Measurements from ENCODE around the gene TIMELESS. TPM values are rescaled to one million over a fixed set of nuclear protein-coding genes. Genes with fewer than 3 reads are reported as not detected.

TIMELESS gene
- total and polyA plus RNA-seq, 9 of the 15 experiments (the other 6 are each of a cell fraction or from before 2014, with no cell fraction given): 11.9 to 59.2 (median 35.8) TPM

DNA sequence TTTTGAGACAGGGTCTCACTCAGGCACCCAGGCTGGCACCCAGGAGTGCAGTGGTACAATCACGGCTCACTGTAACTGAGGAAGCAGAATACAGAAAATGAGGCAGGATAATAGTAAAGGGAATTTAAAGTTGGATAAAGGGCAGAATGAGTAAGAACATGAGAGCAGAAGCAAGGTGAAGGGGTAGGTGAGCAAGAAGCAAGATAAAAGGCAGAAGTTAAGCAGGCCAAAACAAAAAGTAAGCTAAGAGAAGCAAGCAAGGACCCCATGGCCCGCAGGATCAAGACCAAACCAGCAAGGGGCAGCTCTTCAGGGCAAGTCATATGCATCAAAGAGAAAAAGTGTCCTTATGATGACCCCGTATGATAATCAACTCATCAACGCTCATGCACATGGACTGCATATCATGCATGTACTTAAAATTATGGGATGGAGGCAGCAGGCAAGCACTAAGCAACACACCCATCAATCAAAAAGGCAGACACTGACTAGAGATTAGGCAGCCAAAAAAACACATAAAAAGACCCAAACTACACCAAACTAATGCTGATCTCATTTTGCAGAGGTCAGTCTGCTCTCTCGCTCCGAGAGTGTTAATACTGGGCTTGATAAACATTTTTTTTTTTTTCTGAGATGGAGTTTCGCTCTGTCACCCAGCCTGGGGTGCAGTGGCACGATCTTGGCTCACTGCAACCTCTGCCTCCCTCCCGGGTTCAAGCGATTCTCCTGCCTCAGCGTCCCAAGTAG is 11.6 kb downstream of the TIMELESS start (continued):
- TF ChIP-seq, protein P1, sequence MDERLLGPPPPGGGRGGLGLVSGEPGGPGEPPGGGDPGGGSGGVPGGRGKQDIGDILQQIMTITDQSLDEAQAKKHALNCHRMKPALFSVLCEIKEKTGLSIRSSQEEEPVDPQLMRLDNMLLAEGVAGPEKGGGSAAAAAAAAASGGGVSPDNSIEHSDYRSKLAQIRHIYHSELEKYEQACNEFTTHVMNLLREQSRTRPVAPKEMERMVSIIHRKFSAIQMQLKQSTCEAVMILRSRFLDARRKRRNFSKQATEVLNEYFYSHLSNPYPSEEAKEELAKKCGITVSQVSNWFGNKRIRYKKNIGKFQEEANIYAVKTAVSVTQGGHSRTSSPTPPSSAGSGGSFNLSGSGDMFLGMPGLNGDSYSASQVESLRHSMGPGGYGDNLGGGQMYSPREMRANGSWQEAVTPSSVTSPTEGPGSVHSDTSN (CRISPR knock-in tag; IDR thresholded peaks at IDR 0.05; ENCODE audit: low read depth): peak; percentile 88
- TF ChIP-seq, protein P1 (tag; conservative IDR thresholded peaks at IDR 0.05; ENCODE audit: low read depth): peak; percentile 99
- no peak for TF ChIP-seq RFX7 (CRISPR knock-in tag; IDR thresholded peaks at IDR 0.05)
- TF ChIP-seq, protein P2, sequence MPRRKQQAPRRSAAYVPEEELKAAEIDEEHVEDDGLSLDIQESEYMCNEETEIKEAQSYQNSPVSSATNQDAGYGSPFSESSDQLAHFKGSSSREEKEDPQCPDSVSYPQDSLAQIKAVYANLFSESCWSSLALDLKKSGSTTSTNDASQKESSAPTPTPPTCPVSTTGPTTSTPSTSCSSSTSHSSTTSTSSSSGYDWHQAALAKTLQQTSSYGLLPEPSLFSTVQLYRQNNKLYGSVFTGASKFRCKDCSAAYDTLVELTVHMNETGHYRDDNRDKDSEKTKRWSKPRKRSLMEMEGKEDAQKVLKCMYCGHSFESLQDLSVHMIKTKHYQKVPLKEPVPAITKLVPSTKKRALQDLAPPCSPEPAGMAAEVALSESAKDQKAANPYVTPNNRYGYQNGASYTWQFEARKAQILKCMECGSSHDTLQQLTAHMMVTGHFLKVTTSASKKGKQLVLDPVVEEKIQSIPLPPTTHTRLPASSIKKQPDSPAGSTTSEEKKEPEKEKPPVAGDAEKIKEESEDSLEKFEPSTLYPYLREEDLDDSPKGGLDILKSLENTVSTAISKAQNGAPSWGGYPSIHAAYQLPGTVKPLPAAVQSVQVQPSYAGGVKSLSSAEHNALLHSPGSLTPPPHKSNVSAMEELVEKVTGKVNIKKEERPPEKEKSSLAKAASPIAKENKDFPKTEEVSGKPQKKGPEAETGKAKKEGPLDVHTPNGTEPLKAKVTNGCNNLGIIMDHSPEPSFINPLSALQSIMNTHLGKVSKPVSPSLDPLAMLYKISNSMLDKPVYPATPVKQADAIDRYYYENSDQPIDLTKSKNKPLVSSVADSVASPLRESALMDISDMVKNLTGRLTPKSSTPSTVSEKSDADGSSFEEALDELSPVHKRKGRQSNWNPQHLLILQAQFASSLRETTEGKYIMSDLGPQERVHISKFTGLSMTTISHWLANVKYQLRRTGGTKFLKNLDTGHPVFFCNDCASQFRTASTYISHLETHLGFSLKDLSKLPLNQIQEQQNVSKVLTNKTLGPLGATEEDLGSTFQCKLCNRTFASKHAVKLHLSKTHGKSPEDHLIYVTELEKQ (CRISPR knock-in tag; IDR thresholded peaks at IDR 0.05): no peak
- TF ChIP-seq, protein P3, sequence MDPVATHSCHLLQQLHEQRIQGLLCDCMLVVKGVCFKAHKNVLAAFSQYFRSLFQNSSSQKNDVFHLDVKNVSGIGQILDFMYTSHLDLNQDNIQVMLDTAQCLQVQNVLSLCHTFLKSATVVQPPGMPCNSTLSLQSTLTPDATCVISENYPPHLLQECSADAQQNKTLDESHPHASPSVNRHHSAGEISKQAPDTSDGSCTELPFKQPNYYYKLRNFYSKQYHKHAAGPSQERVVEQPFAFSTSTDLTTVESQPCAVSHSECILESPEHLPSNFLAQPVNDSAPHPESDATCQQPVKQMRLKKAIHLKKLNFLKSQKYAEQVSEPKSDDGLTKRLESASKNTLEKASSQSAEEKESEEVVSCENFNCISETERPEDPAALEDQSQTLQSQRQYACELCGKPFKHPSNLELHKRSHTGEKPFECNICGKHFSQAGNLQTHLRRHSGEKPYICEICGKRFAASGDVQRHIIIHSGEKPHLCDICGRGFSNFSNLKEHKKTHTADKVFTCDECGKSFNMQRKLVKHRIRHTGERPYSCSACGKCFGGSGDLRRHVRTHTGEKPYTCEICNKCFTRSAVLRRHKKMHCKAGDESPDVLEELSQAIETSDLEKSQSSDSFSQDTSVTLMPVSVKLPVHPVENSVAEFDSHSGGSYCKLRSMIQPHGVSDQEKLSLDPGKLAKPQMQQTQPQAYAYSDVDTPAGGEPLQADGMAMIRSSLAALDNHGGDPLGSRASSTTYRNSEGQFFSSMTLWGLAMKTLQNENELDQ (CRISPR knock-in tag; IDR thresholded peaks at IDR 0.05; ENCODE audit: borderline replicate concordance): no peak
- TF ChIP-seq NR4A1 (CRISPR knock-in tag; IDR thresholded peaks at IDR 0.05): no peak
- TF ChIP-seq NR4A1 (tag; IDR thresholded peaks at IDR 0.05): peak; percentile 34; the same call in 1 of the 2 replicates
- peak; percentile 83 for TF ChIP-seq ARID1B (IDR thresholded peaks at IDR 0.05)
- TF ChIP-seq ZNF445 (CRISPR knock-in tag; IDR thresholded peaks at IDR 0.05; ENCODE audit: low read depth): no peak
- no peak for TF ChIP-seq NR2F6 (CRISPR knock-in tag; IDR thresholded peaks at IDR 0.05)
- TF ChIP-seq, protein P4, sequence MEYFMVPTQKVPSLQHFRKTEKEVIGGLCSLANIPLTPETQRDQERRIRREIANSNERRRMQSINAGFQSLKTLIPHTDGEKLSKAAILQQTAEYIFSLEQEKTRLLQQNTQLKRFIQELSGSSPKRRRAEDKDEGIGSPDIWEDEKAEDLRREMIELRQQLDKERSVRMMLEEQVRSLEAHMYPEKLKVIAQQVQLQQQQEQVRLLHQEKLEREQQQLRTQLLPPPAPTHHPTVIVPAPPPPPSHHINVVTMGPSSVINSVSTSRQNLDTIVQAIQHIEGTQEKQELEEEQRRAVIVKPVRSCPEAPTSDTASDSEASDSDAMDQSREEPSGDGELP (CRISPR knock-in tag; IDR thresholded peaks at IDR 0.05; ENCODE audit: borderline replicate concordance): peak; percentile 33; the same call in 1 of the 2 replicates
- no peak for TF ChIP-seq ZNF589 (CRISPR knock-in tag; IDR thresholded peaks at IDR 0.05; ENCODE audit: low read depth)
- no peak for TF ChIP-seq ZNF174 (CRISPR knock-in tag; IDR thresholded peaks at IDR 0.05)
- TF ChIP-seq TBP (optimal IDR thresholded peaks at IDR 0.05; ENCODE audit: low read depth, low read length): peak; percentile 63
- TF ChIP-seq, protein P5, sequence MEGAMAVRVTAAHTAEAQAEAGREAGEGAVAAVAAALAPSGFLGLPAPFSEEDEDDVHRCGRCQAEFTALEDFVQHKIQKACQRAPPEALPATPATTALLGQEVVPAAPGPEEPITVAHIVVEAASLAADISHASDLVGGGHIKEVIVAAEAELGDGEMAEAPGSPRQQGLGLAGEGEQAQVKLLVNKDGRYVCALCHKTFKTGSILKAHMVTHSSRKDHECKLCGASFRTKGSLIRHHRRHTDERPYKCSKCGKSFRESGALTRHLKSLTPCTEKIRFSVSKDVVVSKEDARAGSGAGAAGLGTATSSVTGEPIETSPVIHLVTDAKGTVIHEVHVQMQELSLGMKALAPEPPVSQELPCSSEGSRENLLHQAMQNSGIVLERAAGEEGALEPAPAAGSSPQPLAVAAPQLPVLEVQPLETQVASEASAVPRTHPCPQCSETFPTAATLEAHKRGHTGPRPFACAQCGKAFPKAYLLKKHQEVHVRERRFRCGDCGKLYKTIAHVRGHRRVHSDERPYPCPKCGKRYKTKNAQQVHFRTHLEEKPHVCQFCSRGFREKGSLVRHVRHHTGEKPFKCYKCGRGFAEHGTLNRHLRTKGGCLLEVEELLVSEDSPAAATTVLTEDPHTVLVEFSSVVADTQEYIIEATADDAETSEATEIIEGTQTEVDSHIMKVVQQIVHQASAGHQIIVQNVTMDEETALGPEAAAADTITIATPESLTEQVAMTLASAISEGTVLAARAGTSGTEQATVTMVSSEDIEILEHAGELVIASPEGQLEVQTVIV (CRISPR knock-in tag; IDR thresholded peaks at IDR 0.05; ENCODE audit: borderline replicate concordance): no peak
